SK-N-SH (cell line): ENCODE data around the gene CCDC88C. TPM values are rescaled to one million over a fixed set of nuclear protein-coding genes. Genes with fewer than 3 reads are reported as not detected.

Experiments used
- CTCF ChIA-PET: fragments of 300-600, 350-600 bp; formaldehyde crosslinking; extraction: SDS; loops from one replicate; lab custom pipeline; 2021; lab: Yijun Ruan, JAX
- POLR2A ChIA-PET: fragments of 350-600 bp; sonication (Branson Sonifier 250); formaldehyde crosslinking; extraction: SDS; loops from one replicate; lab custom pipeline; 2020; ENCODE audit warnings: antibody characterized with exemption, inconsistent platforms; lab: Yijun Ruan, JAX
- DNase-seq: peaks from one replicate; pipeline ENCODE4 v3.0.0; 2012
- H2AFZ ChIP-seq: fragments of 200-600 bp; sonication (generic); 2 replicates; pipeline ENCODE4 v1.8.1; 2016; ENCODE audit warnings: antibody characterized with exemption, mild to moderate bottlenecking, low read depth
- H3F3A ChIP-seq: fragments of 200-600 bp; sonication (generic); replicated peaks from 2 replicates; pipeline ENCODE3; 2016; ENCODE audit warnings: antibody characterized with exemption, mild to moderate bottlenecking; ENCODE audit not compliant: insufficient read depth
- H3K27ac ChIP-seq, 2 experiments: fragments of 200-500 bp in 1 of 2; fragments of 200-600 bp in 1 of 2; sonication (Bioruptor generic) in 1 of 2; sonication (generic), shearing (Covaris generic) in 1 of 2; 2 replicates each; pipeline versions ENCODE4 v1.5.1 to v1.6.1; 2014 to 2016; ENCODE audit warnings: low read depth in 2 of 2, inconsistent platforms in 1 of 2, low read length in 1 of 2, mild to moderate bottlenecking in 1 of 2, mixed read lengths in 1 of 2
- H3K27me3 ChIP-seq: fragments of 200-600 bp; sonication (generic), shearing (Covaris generic); 2 replicates; pipeline ENCODE4 v1.6.1; 2016; ENCODE audit warnings: mixed run types; ENCODE audit not compliant: insufficient read depth
- H3K36me3 ChIP-seq, 2 experiments: fragments of 200-500 bp in 1 of 2; fragments of 200-600 bp in 1 of 2; sonication (Bioruptor generic) in 1 of 2; sonication (generic) in 1 of 2; replicated peaks in 1 of 2; 2 replicates each; pipeline versions ENCODE3 to v1.5.1; 2014 to 2016; ENCODE audit warnings: low read length in 1 of 2, mild to moderate bottlenecking in 1 of 2; ENCODE audit not compliant: insufficient read depth in 2 of 2, control insufficient read depth in 1 of 2
- H3K4me1 ChIP-seq, 2 experiments: fragments of 200-500 bp in 1 of 2; fragments of 200-600 bp in 1 of 2; sonication (Bioruptor generic) in 1 of 2; sonication (generic), shearing (Covaris generic) in 1 of 2; 2 replicates each; pipeline versions ENCODE4 v1.5.1 to v1.6.1; 2014 to 2016; ENCODE audit warnings: low read depth in 1 of 2, low read length in 1 of 2, mixed run types in 1 of 2; ENCODE audit not compliant: insufficient read depth in 2 of 2, control insufficient read depth in 1 of 2
- H3K4me2 ChIP-seq: fragments of 200-600 bp; sonication (generic), shearing (Covaris generic); 2 replicates; pipeline ENCODE4 v1.6.1; 2017; ENCODE audit warnings: mixed run types
- H3K4me3 ChIP-seq, 2 experiments: fragments of 200-500 bp in 1 of 2; fragments of 200-600 bp in 1 of 2; sonication (Bioruptor generic) in 1 of 2; sonication (generic), shearing (Covaris generic) in 1 of 2; 2 replicates each; pipeline versions ENCODE4 v1.5.1 to v1.8.1; 2014 to 2016; ENCODE audit warnings: low read depth in 2 of 2, inconsistent platforms in 1 of 2, low read length in 1 of 2, mild to moderate bottlenecking in 1 of 2, mixed read lengths in 1 of 2, moderate library complexity in 1 of 2
- H3K79me2 ChIP-seq: fragments of 200-600 bp; sonication (generic); 2 replicates; pipeline ENCODE4 v1.8.1; 2017; ENCODE audit warnings: mild to moderate bottlenecking; ENCODE audit not compliant: insufficient read depth
- H3K9ac ChIP-seq: fragments of 200-600 bp; sonication (generic); 2 replicates; pipeline ENCODE4 v1.6.1; 2017; ENCODE audit warnings: mixed run types
- H3K9me2 ChIP-seq: fragments of 200-600 bp; sonication (generic); 2 replicates; pipeline ENCODE4 v1.6.1; 2017; ENCODE audit warnings: mixed run types
- H3K9me3 ChIP-seq: fragments of 200-600 bp; sonication (generic); 2 replicates; pipeline ENCODE4 v1.6.1; 2017; ENCODE audit warnings: mixed run types, mild to moderate bottlenecking, moderate library complexity
- H4K20me1 ChIP-seq: fragments of 200-600 bp; sonication (generic); 2 replicates; pipeline ENCODE4 v1.6.1; 2017; ENCODE audit warnings: mild to moderate bottlenecking, mixed run types; ENCODE audit not compliant: insufficient read depth
- CHD2 ChIP-seq: fragments of 150-350 bp; IDR thresholded peaks from 2 replicates; pipeline ENCODE4 v1.6.1; 2018; ENCODE audit warnings: low read length; ENCODE audit not compliant: partially characterized antibody
- CTCF ChIP-seq: fragments of 200-600 bp; sonication (generic); IDR thresholded peaks from 2 replicates; pipeline ENCODE4 v1.6.1; 2017; ENCODE audit warnings: antibody characterized with exemption, mild to moderate bottlenecking, moderate library complexity
- ELF1 ChIP-seq: IDR thresholded peaks from 2 replicates; pipeline ENCODE4 v1.4.0; 2012
- EZH2phosphoT487 ChIP-seq: fragments of 200-600 bp; sonication (generic); IDR thresholded peaks from 2 replicates; pipeline ENCODE4 v1.6.1; 2017; ENCODE audit warnings: low read depth, mixed run types, mild to moderate bottlenecking, antibody characterized with exemption, moderate library complexity, borderline replicate concordance
- FOXM1 ChIP-seq: IDR thresholded peaks from 2 replicates; pipeline ENCODE4 v1.4.0; 2012; ENCODE audit warnings: low read depth, mild to moderate bottlenecking
- GATA2 ChIP-seq: sonication (generic); formaldehyde crosslinking; IDR thresholded peaks from 2 replicates; pipeline ENCODE4 v1.5.0; 2020; ENCODE audit warnings: mild to moderate bottlenecking, missing genetic modification reagents
- IRF3 ChIP-seq: fragments of 150-350 bp; IDR thresholded peaks from 2 replicates; pipeline ENCODE4 v1.6.1; 2016; ENCODE audit warnings: mild to moderate bottlenecking, low read depth, low read length
- MAX ChIP-seq: IDR thresholded peaks from 2 replicates; pipeline ENCODE4 v1.4.0; 2012; ENCODE audit warnings: low read depth
- MEF2A ChIP-seq: IDR thresholded peaks from 2 replicates; pipeline ENCODE4 v1.4.0; 2012; ENCODE audit warnings: low read depth, borderline replicate concordance
- MXI1 ChIP-seq: IDR thresholded peaks from 2 replicates; pipeline ENCODE4 v1.6.1; 2012; ENCODE audit warnings: mild to moderate bottlenecking, low read depth, low read length, improper control_type of control experiment
- NRF1 ChIP-seq: IDR thresholded peaks from 2 replicates; pipeline ENCODE4 v1.6.1; 2012; ENCODE audit warnings: low read depth, mild to moderate bottlenecking, low read length
- PBX3 ChIP-seq: IDR thresholded peaks from 2 replicates; pipeline ENCODE4; 2012
- POLR2AphosphoS5 ChIP-seq: IDR thresholded peaks from 2 replicates; pipeline ENCODE4 v1.6.1; 2012; ENCODE audit warnings: low read depth, low read length
- RAD21 ChIP-seq: IDR thresholded peaks from 2 replicates; pipeline ENCODE4 v1.6.1; 2012; ENCODE audit warnings: mild to moderate bottlenecking, low read length
- RCOR1 ChIP-seq: fragments of 150-350 bp; IDR thresholded peaks from 2 replicates; pipeline ENCODE4 v1.6.1; 2017; ENCODE audit warnings: antibody characterized with exemption, low read length
- SIN3A ChIP-seq: IDR thresholded peaks from 2 replicates; pipeline ENCODE4 v1.6.1; 2012; ENCODE audit warnings: low read depth, mild to moderate bottlenecking, low read length, moderate library complexity, borderline replicate concordance
- SMC3 ChIP-seq: IDR thresholded peaks from 2 replicates; pipeline ENCODE4 v1.6.1; 2012; ENCODE audit warnings: low read depth, low read length, improper control_type of control experiment
- TAF1 ChIP-seq: IDR thresholded peaks from 2 replicates; pipeline ENCODE4 v1.6.1; 2012; ENCODE audit warnings: low read depth, mild to moderate bottlenecking, low read length, moderate library complexity, borderline replicate concordance
- USF2 ChIP-seq: fragments of 150-350 bp; IDR thresholded peaks from 2 replicates; pipeline ENCODE4 v1.6.1; 2017; ENCODE audit warnings: antibody characterized with exemption, low read length, low read depth, borderline replicate concordance
- WGBS: methylation state at CpG from one replicate; pipeline ENCODE4 v1.1.6; 2017; ENCODE audit warnings: low lambda C conversion rate; 5-methylcytosine and 5-hydroxymethylcytosine counted together
- polyA plus RNA-seq, 3 experiments: library from polyadenylated mRNA; depleted of rRNA; stranded (reverse); fragments of >200 nt; gene quantifications; 2 replicates each; pipeline ENCODE4 v1.2.3, GENCODE V29; 2012

CCDC88C gene
- polyA plus RNA-seq, 1 of the 3 experiments (the other 2 are of a cell fraction), result 0.39 TPM

- Histone ChIP-seq H3K4me3 (no peak overlapping the region), H3K27ac (no peak overlapping the region), H3K79me2 (no peaks in the 10 kb centered on the region), H3K9me3 (no peaks in the 10 kb centered on the region), H3K36me3 (no peaks in the 10 kb centered on the region), H3K4me1 (no peaks in the 10 kb centered on the region), H3K9me2 (no peaks in the 10 kb centered on the region), H3K27me3 (no peaks in the 10 kb centered on the region), H3K4me2 (no peak overlapping the region), H3K9ac (no peak overlapping the region), H4K20me1 (no peaks in the 10 kb centered on the region), H3F3A (no peaks in the 10 kb centered on the region), H2AFZ (no peak overlapping the region)
- TF ChIP-seq SMC3, result no peak
- no peak for TF ChIP-seq EZH2phosphoT487
- no peak for TF ChIP-seq RCOR1
- TF ChIP-seq NRF1, result no peak
- no peak for TF ChIP-seq CTCF
- TF ChIP-seq MXI1, result no peak
- TF ChIP-seq MEF2A, result no peak
- no peak for TF ChIP-seq POLR2AphosphoS5
- no peak for TF ChIP-seq GATA2 (CRISPR knock-in tag)
- no peak for TF ChIP-seq USF2
- no peak for TF ChIP-seq MAX
- TF ChIP-seq FOXM1, result no peak
- no peak for TF ChIP-seq IRF3
- TF ChIP-seq RAD21, result no peak
- TF ChIP-seq TAF1, result no peak
- TF ChIP-seq ELF1, result no peak
- TF ChIP-seq CHD2, result no peak
- TF ChIP-seq PBX3, result no peak
- no peak for TF ChIP-seq SIN3A
- ChIA-PET CTCF (interaction anchor here (1.6 to 18.4 kb wide), 2 partner anchors 117 to 389 kb away, joined by 7 to 391 read pairs; no protein-coding TSS in a partner anchor), POLR2A (no interaction called here)
- no peak for DNase-seq
- WGBS, result 65% methylated on average over 3 of the region's 21 CpGs
These were observed 125.7 kb downstream of the CCDC88C start for GRCh38 chr14:91291786-91292405.
